ENCODE measurements around the gene FCGR3B. TPM values are rescaled to one million over a fixed set of nuclear protein-coding genes. Genes with fewer than 3 reads are reported as not detected.

The FCGR3B gene
- total RNA-seq, 1 experiment from 2014 or later: not detected

Other genes with a start within 250 kb of the FCGR3B start
- gene FCGR2A, start 125.7 kb downstream of the FCGR3B start, total RNA-seq (2014; rRNA removed; shearing (Covaris generic)): 0.75 and 1.8 TPM in 2 replicates
- 0.45 and 0.84 TPM in 2 replicates for gene HSPA6, start 106.6 kb downstream of the FCGR3B start, total RNA-seq (2014; rRNA removed; shearing (Covaris generic))
- not detected in 2 replicates for gene FCGR3A, start 81.4 kb downstream of the FCGR3B start, total RNA-seq (2014; rRNA removed; shearing (Covaris generic))
- not detected in 2 replicates for gene FCGR2B, start 32.0 kb upstream of the FCGR3B start, total RNA-seq (2014; rRNA removed; shearing (Covaris generic))
- 0.17 and 0.20 TPM in 2 replicates for gene FCRLA, start 76.1 kb upstream of the FCGR3B start, total RNA-seq (2014; rRNA removed; shearing (Covaris generic))
- 0.97 and 2.0 TPM in 2 replicates for gene FCRLB, start 90.4 kb upstream of the FCGR3B start, total RNA-seq (2014; rRNA removed; shearing (Covaris generic))
- gene DUSP12, start 118.6 kb upstream of the FCGR3B start, total RNA-seq (2014; rRNA removed; shearing (Covaris generic)): 98.7 and 101 TPM in 2 replicates
- gene ATF6, start 135.1 kb upstream of the FCGR3B start, total RNA-seq (2014; rRNA removed; shearing (Covaris generic)): 53.6 and 56.4 TPM in 2 replicates